Globus pallidus (tissue), 1 donor: ENCODE results near the gene EIF5B.
"Not testable (repeated sequence)": the region's sequence is repeated elsewhere in the genome, so short reads cannot be mapped to it uniquely, and the experiment has no call there.

ENCODE experiments used
- DNase-seq: peaks from one replicate; pipeline ENCODE4 v3.0.0-alpha.2; 2015; ENCODE audit warnings: low spot score

The EIF5B gene, protein sequence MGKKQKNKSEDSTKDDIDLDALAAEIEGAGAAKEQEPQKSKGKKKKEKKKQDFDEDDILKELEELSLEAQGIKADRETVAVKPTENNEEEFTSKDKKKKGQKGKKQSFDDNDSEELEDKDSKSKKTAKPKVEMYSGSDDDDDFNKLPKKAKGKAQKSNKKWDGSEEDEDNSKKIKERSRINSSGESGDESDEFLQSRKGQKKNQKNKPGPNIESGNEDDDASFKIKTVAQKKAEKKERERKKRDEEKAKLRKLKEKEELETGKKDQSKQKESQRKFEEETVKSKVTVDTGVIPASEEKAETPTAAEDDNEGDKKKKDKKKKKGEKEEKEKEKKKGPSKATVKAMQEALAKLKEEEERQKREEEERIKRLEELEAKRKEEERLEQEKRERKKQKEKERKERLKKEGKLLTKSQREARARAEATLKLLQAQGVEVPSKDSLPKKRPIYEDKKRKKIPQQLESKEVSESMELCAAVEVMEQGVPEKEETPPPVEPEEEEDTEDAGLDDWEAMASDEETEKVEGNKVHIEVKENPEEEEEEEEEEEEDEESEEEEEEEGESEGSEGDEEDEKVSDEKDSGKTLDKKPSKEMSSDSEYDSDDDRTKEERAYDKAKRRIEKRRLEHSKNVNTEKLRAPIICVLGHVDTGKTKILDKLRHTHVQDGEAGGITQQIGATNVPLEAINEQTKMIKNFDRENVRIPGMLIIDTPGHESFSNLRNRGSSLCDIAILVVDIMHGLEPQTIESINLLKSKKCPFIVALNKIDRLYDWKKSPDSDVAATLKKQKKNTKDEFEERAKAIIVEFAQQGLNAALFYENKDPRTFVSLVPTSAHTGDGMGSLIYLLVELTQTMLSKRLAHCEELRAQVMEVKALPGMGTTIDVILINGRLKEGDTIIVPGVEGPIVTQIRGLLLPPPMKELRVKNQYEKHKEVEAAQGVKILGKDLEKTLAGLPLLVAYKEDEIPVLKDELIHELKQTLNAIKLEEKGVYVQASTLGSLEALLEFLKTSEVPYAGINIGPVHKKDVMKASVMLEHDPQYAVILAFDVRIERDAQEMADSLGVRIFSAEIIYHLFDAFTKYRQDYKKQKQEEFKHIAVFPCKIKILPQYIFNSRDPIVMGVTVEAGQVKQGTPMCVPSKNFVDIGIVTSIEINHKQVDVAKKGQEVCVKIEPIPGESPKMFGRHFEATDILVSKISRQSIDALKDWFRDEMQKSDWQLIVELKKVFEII

DNA sequence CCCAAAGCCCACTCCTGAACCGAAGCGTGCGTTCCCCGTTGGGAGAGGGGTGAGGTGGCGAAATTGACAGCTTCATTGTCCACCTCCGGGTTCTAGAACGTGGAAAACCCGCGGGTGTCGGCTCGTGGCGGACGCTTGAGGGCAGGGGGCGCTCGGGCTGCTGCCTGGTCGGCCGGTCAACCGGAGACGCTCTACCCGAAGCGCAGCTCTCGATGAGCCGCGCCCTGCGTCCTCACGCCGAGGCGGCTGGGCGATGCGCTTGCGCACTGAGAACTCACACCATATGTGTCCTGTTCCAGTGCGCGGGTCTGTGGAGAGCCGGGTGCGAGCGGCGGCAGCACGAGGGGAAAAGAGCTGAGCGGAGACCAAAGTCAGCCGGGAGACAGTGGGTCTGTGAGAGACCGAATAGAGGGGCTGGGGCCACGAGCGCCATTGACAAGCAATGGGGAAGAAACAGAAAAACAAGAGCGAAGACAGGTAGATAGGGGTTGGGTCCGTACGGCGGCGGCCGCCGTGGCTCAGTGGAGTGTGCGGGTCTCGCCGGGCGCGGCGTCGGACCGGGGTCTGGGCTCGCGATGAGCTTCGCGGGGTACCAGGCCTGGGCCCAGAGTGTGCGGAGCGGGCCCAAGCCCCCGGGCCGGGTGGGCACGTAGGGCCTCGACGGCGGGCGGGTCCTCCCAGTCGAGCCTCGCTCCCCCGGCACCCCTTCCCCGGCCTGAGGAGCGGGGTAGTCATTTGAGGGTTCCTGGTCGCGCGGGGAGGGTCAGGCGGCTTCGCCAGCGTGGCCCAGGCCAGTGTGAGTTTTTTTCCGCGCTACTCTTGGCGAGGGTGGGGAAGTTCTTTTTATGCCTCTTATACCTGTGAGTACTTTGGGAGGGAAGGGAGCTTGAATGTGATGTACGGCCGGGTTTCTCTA is at the start of gene EIF5B:
TSS of gene EIF5B (plus strand) at position 277 of the 916 bp plus-strand sequence. CDS start at position 443, 166 bp downstream.
- DNase-seq, result peak; percentile 95

DNA sequence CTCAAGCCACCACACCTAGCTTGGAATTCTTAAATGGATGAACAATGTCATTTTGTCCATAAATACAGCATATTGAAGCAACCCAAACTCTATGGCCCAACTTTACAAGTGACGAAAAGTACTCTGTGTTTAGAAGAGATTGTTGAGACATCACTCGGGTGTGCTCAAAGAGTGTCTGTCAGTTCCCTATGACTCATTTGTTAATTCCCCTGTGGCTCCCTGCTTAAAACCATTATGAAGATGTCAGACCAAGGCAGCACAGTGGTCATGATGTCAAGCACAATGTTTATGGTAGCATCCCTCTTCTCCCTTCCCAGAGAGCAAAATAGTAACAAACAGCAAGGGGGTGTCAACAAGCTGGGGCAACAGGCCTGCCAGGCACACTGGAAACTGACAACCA is 39.2 kb upstream of the EIF5B start:
- DNase-seq, result no peak

DNA sequence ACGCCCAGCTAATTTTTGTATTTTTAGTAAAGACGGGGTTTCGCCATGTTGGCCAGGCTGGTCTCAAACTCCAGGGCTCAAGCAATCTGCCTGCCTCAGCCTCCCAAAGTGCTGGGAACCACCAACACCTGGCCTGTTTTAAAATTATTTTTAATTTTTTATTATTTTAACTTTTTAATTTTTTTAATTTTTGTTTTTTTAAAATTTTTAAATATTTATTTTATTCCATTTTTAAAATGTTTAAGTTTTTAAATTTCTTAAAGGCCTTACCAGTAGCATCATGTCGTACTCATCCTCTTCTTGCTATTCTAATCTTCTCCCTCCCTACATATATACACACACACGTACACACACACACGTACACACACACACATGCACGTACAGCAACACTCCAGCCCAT is 37.6 kb upstream of the EIF5B start:
- DNase-seq, result no peak

DNA sequence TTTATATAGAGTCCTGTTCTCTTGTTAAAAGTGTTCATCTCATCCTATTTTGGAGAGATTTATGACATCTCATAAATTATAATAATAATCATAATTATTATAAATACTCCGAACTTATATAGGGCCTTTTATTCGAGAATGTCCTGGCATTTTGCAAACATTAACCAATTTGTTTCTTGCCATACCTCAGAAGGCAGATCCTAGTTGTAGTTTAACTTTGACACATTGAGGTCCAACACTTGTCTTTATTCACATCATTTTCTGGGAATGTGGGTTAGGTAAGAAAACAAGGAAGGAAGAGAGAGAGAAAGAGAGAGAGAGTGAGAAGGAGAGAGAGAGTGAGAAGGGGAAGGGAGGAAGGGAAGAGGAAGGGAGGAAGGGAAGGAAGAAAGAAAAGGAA is 36.1 kb upstream of the EIF5B start, which contains the start of gene LYG1:
TSS of gene LYG1 (minus strand) at position 101 of the 400 bp plus-strand sequence. CDS start 5,527 bp downstream, outside the sequence.
- not testable (repeated sequence) for DNase-seq

DNA sequence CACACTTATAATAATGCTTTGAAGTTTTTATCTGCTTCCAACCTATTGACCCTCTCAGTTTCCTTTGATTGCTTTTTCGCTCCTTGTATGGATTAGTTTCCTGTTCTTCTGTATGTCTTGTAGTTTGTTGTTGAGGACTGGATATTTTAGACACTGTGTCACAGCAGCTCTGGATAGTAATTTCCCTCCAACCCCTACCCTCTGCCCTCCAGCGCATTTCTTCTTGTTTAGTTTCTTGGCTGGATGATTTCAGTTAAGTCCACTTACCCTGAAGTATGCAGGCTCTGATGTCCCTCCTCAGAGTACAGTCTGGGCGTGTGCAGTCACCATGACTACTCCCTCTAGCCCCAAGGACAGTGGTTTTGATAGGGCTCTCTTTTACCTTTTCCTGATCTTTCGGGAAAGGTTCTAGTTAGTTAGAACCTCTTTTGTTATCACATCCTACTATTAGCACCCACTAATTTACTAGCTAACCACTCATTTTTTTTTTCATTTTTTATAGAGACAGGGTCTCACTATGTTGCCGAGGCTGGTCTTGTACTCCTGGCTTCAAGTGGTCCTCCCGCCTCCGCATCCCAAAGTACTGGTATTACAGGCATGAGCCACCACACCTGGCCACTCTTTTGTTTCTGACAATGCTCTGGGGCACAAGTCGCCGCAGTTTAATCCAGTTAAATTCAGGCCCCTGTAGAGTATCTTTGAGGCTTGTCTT is 19.9 kb upstream of the EIF5B start:
- no peak for DNase-seq

DNA sequence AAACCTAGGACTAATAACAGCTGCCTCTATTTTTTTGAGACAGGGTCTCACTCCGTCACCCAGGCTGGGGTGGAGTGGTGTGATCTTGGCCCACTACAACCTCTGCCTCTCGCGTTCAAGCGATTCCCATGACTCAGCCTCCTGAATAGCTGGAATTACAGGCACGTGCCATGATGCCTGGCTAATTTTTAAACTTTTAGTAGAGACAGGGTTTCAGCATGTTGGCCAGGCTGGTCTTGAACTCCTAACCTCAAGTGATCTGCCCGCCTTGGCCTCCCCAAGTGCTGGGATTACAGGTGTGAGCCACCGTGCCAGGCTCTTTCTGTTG is 19.4 kb upstream of the EIF5B start:
- DNase-seq, result not testable (repeated sequence)

DNA sequence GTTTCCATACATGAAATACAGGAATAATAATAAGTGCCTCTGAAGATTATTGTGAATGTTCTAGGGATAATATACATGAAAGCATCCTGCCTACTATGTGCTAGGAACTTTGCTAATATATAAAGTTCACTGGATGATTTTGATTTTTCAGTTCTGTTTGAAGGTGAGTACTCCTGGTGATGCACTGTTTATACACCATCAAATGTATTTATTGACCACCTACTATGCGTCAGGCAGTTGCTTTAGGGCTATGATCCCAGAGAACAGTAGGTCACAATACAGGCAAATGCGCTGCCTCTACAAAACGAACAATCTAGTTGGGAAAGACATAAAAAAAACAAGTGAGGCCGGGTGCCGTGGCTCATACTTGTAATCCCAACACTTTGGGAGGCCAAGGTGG is 11.8 kb upstream of the EIF5B start:
- DNase-seq, result no peak

DNA sequence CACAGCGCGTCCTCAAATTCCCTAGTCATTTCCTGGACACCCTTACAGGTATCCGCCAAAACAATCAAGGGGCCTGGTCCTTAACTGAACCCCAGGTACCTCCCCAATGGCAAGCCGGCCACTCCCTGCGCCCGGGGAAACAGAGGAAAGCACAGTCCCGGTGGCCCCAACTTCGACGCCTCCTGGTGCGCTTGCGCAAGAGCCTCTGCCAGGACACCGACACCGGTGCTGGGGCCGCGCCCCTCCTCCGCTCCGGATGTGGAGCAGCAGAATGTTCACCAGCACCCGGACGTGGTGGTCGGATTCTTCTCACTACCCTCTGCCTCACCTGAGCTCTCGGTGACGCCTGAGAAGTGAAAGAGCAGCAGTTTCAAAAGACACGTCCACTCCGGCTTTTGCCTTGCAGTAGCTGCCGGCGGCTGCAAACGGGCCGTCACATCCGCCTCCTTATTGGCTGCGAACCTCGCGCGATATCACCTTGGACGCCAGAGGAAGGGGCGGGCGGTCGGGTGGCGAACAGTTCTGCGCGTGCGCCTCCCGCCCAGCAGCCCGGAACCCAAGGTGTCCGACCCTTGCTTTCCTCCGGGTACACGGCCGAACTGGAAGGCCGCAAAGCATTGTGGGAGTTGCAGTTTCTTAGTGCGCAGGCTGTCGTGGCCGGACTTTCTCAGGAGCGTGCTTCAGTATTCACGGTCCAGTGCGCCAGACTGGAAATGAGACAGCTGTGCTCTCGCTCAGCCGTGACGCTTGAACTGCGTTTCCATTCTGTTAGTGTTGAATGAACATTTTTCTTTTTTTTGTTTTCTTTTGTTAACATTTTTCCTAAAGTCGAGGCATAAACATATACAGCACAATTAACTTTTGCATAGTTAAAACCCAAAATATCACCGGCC is 1.0 kb upstream of the EIF5B start, which contains the start of gene TXNDC9:
TSS of gene TXNDC9 (minus strand) at position 423 of the 893 bp plus-strand sequence. CDS start 3,123 bp downstream, outside the sequence.
- DNase-seq, result peak; percentile 99

DNA sequence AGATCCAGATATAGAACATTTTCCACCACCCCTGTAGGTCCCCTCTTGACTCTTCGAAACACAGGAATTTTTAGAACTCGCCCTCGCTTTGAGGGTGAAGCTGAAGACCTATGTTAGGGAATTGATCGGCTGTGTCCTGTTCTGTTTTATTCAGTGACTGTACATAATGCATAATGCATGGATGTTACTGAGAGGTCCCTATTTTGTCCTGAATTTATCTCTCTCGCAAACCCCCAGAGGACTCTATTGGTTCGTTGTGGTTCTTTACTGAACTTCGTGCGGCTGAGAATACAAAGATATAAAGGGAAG is 431 bp upstream of the EIF5B start:
- no peak for DNase-seq

DNA sequence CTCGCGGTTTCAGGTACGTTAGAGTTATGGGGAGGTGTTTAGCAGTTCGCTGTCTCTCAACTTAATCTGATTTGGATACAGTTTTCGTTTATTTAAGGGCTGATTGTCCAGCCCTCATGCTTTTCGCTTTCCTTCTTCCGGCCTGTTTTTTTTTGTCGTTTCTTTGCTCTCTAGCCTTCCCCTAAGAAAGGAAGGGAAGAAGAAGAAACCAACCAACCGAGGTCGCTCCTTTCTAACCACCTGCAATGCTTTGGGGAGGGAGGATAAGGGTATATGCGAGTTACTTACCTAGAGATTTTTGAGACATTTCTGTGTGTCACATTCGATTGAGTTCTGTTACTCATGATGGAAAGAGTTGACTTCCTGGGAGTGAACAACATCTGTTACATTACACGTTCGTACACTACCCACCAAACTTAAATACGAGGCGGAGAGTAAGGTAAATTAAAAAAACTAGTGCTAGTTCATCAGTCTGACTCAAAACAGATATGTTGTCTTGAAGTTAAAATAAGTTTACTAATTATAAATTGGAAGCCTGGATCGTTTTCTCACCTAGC is 918 bp downstream of the EIF5B start:
- DNase-seq, result peak; percentile 0

DNA sequence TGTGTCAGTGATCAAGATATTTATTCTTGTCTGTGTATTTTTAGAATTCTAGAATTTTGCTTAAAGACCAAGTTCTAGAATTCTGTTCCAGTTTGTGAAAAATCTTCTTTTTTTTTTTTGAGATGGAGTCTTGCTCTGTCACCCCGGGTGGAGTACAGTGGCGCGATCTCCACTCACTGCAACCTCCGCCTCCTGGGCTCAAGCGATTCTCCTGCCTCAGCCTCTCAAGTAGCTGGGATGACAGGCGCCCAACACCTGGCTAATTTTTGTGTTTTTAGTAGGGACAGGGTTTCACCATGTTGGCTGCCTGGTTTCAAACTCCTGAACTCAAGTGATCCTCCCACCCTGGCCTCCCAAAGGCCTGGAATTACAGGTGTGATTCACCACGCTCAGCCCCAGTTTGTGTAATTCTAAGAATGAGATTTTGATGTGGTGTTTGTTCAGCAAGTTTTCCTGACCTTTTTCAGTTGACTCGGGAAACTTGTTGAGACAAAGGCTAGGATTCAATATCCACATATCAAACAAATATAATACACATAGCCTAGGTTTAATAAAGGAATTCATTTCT is 3.6 kb downstream of the EIF5B start:
- DNase-seq, result no peak

DNA sequence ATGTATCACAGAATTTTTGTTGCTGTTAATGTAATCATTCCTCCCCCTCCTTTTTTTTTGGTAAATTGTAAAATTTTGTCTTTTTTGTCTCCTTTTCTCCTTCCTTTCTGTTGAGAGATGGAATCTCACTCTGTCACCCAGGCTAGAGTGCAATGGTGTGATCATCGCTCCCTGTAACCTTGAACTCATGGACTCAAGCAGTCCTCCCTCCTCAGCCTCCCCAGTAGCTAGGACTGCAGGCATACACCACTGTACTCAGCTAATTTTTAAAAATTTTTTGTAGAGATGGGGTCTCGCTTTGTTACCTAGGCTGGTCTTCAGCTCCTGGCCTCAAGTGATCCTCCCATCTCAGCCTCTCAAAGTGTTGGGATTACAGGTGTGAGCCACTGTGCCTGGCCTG is 5.3 kb downstream of the EIF5B start:
- no peak for DNase-seq

DNA sequence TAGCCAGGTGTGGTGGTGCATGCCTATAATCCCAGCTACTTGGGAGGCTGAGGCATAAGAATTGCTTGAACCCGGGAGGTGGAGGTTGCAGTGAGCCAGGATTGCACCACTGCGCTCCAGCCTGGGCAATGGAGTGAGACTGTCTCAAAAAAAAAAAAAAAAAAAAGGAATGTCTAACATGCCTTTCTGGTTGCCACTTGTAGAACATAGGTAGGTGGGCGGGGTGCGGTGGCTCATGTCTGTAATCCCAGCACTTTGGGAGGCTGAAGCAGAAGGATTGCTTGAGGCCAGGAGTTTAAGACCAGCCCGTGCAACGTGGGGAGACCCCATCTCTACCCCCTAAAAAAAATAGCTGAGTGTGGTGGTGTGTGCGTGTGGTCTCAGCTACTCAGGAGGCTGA is 8.3 kb downstream of the EIF5B start:
- not testable (repeated sequence) for DNase-seq

DNA sequence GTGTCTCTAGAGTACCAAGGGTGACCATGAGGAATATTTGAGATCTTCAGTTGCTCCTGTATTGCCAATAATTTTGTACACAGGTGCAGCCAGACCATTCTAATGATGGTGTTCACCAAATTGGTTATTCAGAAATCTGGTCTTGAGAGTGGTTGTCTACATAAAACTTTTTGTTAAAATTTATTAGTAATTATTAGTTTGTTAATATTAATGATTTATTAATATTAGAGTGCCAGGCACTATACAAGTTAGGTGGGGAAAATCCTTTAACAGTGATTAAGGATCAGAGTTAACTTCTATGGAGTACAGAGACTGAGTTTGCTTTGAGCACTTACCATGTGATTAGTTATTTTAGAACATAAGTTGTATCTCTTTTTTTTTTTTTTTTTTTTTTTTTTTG is 9.0 kb downstream of the EIF5B start:
- no peak for DNase-seq

DNA sequence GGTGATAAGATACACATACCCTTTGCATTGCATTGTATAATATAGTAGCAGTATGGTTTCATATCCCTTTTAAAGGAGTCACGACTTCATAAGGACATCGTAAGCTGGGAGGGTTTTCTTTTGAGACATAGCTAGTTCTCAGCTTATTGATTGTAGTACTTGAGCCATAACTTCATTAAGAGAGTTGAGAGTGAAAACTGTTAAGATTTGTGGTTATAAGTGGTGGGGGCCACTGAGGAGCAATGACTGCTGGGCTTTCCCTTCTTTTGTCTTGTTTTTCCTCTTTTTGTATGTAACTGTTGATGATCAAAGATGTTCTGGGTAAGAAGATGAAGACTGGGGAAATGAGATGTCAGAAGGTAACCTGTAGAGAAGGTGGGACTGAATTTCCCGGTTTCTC is 11.0 kb downstream of the EIF5B start:
- DNase-seq, result no peak

DNA sequence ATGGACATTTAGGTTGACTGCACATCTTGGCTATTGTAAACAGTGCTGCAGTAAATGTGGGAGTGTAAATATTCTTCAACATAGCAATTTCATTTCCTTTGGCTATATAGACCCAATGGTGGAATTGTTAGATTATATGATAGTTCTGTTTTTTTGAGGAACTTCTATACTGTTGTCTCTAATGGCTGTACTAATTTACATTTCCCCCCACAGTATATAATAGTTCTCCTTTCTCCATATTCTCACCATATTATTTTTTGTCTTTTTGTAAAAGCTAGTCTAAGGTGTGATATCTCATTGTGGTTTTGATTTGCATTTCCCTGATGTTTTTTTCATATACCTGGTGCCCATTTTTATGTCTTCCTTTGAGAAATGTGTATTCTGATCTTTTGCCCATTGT is 13.0 kb downstream of the EIF5B start:
- no peak for DNase-seq

DNA sequence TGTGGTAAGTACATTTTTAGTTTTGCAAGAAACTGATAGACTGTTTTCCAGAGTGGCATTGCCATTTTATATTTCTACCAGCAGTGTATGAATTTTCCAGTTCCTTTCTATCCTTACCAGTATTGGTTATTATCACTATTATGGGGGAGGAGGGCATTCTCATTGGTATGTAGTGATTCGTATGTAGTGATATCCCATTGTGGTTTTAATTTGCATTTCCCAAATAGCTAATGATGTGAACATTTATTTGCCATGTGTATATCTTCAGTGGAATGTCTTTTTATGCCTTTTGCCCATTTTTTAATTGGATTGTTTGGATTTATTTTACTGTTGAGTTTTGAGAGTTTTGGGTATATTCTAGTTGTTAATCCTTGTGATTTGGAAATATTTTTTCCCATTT is 16.9 kb downstream of the EIF5B start:
- DNase-seq, result no peak

DNA sequence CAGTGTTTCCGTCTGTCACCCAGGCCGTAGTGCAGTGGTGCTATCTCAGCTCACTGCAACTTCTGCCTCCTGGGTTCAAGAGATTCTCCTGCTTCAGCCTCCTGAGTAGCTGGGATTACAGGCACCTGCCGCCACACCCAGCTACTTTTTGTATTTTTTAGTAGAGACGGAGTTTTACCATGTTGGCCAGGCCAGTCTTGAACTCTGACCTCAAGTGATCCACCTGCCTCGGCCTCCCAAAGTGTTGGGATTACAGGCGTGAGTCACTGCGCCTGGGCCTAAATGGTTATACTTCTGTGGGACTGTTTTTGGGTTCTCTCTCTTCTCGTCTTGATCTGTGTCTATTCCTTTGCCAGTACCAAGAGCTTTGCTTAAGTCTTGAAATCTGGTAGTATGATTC is 17.6 kb downstream of the EIF5B start:
- DNase-seq, result not testable (repeated sequence)

DNA sequence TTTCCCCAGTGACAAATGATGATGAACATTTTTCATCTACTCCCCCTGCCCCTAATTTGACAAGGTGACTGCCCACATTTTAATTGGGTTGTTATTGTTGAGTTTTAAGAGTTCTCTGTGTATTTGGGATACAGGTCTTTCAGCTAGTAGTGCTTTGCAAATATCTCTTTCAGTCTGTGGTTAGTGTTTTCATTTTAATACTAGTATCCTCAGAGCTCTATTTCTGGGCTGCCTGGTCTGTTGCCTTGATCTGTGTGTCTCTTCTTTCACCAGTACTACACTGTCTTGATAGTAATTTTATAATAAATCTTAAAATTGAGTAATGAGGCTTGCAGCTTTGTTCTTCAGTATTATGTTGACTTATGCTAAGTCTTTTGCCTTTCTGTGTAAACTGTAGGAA is 19.7 kb downstream of the EIF5B start:
- DNase-seq, result no peak
